MCF 10A (cell line): ENCODE data around the gene MPP2. TPM values are rescaled to one million over a fixed set of nuclear protein-coding genes. Genes with fewer than 3 reads are reported as not detected.

ENCODE experiments used
- BruUV-seq: library from RNA; stranded (reverse); fragments of 400-500 nt; replicated peaks from 2 replicates; lab custom pipeline; 2021; lab: Mats Ljungman, UMichigan
- CTCF ChIA-PET: fragments of 300-600 bp; sonication (Branson Sonifier 250); formaldehyde crosslinking; extraction: SDS; loops from one replicate; lab custom pipeline; 2021; ENCODE audit warnings: antibody characterized with exemption, inconsistent platforms; lab: Yijun Ruan, JAX
- POLR2A ChIA-PET: fragments of 300-600, 350-650 bp; sonication (Branson Sonifier 250); formaldehyde crosslinking; extraction: SDS; loops from one replicate; lab custom pipeline; 2020; ENCODE audit warnings: antibody characterized with exemption, inconsistent platforms; lab: Yijun Ruan, JAX
- DNase-seq: peaks from one replicate; pipeline ENCODE4 v3.0.0-alpha.2; 2018; ENCODE audit not compliant: unreplicated experiment
- H3K27ac Mint-ChIP-seq: one replicate; pipeline ENCODE4 v1.8.0; 2022; ENCODE audit warnings: mild to moderate bottlenecking, low read depth, mixed read lengths; ENCODE audit not compliant: unreplicated experiment
- H3K27me3 Mint-ChIP-seq: one replicate; pipeline ENCODE4 v1.8.0; 2022; ENCODE audit warnings: mixed read lengths; ENCODE audit not compliant: insufficient read depth, unreplicated experiment
- H3K36me3 Mint-ChIP-seq: one replicate; pipeline ENCODE4 v1.8.0; 2022; ENCODE audit warnings: mild to moderate bottlenecking, moderate library complexity, mixed read lengths; ENCODE audit not compliant: insufficient read depth, unreplicated experiment
- H3K4me1 Mint-ChIP-seq: one replicate; pipeline ENCODE4 v1.8.0; 2022; ENCODE audit warnings: mixed read lengths; ENCODE audit not compliant: insufficient read depth, unreplicated experiment
- H3K4me3 Mint-ChIP-seq: one replicate; pipeline ENCODE4 v1.8.0; 2022; ENCODE audit warnings: mild to moderate bottlenecking, moderate library complexity, mixed read lengths; ENCODE audit not compliant: unreplicated experiment
- H3K9me3 Mint-ChIP-seq: one replicate; pipeline ENCODE4 v1.8.0; 2022; ENCODE audit warnings: mixed read lengths; ENCODE audit not compliant: unreplicated experiment
- intact Hi-C: fragments of 100-400 bp; cut with micrococcal nuclease; formaldehyde crosslinking; loops from 2 replicates; pipeline ENCODE4 v1.14.1; 2022
- total RNA-seq: library from RNA; stranded (reverse); gene quantifications from 2 replicates; pipeline ENCODE4 v1.2.3, GENCODE V29; 2022
- TF ChIP-seq, protein P1 (sequence below): fragments of 200-600 bp; IDR thresholded peaks from one replicate; pipeline ENCODE4 v1.8.0; 2022; ENCODE audit warnings: antibody characterized with exemption, mild to moderate bottlenecking; ENCODE audit not compliant: unreplicated experiment

Gene MPP2
- total RNA-seq, 1 experiment from 2014 or later, result not detected

- intact Hi-C loops, result loop anchor here (5.0 kb wide), 1 partner anchor 51 kb away; the partner anchor contains the start of gene CFAP97D1
- POLR2A ChIA-PET, result interaction anchor here (0.6 to 2.0 kb wide), 4 partner anchors 13 to 55 kb away, joined by 3 to 7 read pairs (median 4); partner anchors contain the start of gene DUSP3
- Mint-ChIP-seq H3K4me1 (peaks cover 12% of the 10 kb centered on the region), H3K4me3 (peak within 1 kb of the TSS; percentile 77), H3K36me3 (peaks cover 18% of the 10 kb centered on the region), H3K9me3 (no peaks in the 10 kb centered on the region), H3K27me3 (no peaks in the 10 kb centered on the region), H3K27ac (no peak within 1 kb of the TSS)
- no TSS peak for BruUV-seq
- CTCF ChIA-PET, result interaction anchor here (1.2 kb wide), 1 partner anchor 9 kb away, joined by 3 read pairs; no protein-coding TSS in a partner anchor
- TF ChIP-seq, protein P1, sequence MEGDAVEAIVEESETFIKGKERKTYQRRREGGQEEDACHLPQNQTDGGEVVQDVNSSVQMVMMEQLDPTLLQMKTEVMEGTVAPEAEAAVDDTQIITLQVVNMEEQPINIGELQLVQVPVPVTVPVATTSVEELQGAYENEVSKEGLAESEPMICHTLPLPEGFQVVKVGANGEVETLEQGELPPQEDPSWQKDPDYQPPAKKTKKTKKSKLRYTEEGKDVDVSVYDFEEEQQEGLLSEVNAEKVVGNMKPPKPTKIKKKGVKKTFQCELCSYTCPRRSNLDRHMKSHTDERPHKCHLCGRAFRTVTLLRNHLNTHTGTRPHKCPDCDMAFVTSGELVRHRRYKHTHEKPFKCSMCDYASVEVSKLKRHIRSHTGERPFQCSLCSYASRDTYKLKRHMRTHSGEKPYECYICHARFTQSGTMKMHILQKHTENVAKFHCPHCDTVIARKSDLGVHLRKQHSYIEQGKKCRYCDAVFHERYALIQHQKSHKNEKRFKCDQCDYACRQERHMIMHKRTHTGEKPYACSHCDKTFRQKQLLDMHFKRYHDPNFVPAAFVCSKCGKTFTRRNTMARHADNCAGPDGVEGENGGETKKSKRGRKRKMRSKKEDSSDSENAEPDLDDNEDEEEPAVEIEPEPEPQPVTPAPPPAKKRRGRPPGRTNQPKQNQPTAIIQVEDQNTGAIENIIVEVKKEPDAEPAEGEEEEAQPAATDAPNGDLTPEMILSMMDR, result no peak
- peak; percentile 80 for DNase-seq
These were observed 74.1 kb downstream of the MPP2 start, which contains the start of gene MPP3 for GRCh38 chr17:43832976-43833829. TSS of gene MPP3 (minus strand) at chr17:43833146. CDS start at chr17:43831906, 1,240 bp downstream.

- H3K27me3 Mint-ChIP-seq, result no peaks in the 10 kb centered on the region
- H3K27ac Mint-ChIP-seq, result no peak overlapping the region
- no TSS peak for BruUV-seq
- ChIA-PET CTCF (interaction anchor here (0.6 to 1.0 kb wide), 3 partner anchors 14 to 18 kb away, joined by 3 read pairs; no protein-coding TSS in a partner anchor), POLR2A (interaction anchor here (0.6 to 2.0 kb wide), 3 partner anchors 13 to 54 kb away, joined by 3 to 7 read pairs (median 4); partner anchors contain the start of gene DUSP3)
- peak; percentile 67 for DNase-seq
- no peaks in the 10 kb centered on the region for H3K9me3 Mint-ChIP-seq
- TF ChIP-seq, protein P1, result no peak
- peak overlapping the region; percentile 77 for H3K4me3 Mint-ChIP-seq
- H3K36me3 Mint-ChIP-seq, result peaks cover 27% of the 10 kb centered on the region
- intact Hi-C loops, result loop anchor here (5.0 kb wide), 1 partner anchor 50 kb away; the partner anchor contains the start of gene CFAP97D1
- H3K4me1 Mint-ChIP-seq, result peaks cover 12% of the 10 kb centered on the region
These were observed 75.0 kb downstream of the MPP2 start for GRCh38 chr17:43832168-43832975.

DNA sequence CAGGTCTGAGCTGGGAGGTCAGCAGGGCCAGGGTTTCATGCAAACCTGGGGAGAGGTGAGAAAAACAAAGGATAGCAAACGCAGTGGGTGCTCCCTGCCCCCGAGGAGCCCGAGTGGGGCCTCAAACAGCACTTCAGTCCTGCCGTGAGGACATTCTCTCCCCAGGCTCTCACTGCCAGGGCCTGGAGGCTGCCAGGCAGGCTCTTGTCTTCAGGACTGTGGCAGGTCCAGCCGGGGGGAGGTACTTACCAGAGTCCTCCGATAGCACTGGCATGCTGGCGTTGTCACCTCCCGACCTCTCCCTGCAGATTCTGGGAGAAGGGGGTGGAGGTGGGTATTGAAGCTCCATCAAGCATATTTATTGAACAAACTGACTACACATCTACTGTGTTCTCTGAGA is 75.7 kb downstream of the MPP2 start:
- Mint-ChIP-seq H3K9me3 (no peaks in the 10 kb centered on the region), H3K36me3 (peaks cover 29% of the 10 kb centered on the region), H3K27me3 (no peaks in the 10 kb centered on the region), H3K27ac (no peak overlapping the region), H3K4me3 (peak overlapping the region; percentile 77), H3K4me1 (peaks cover 12% of the 10 kb centered on the region)
- TF ChIP-seq, protein P1, result no peak
- CTCF ChIA-PET, result interaction anchor here (0.5 to 1.0 kb wide), 3 partner anchors 11 to 14 kb away, joined by 3 read pairs; no protein-coding TSS in a partner anchor
- no peak for DNase-seq
- intact Hi-C loops, result loop anchor here (5.0 kb wide), 1 partner anchor 49 kb away; the partner anchor contains the start of gene CFAP97D1
- POLR2A ChIA-PET, result interaction anchor here (0.9 to 2.0 kb wide), 3 partner anchors 9 to 53 kb away, joined by 4 to 7 read pairs (median 4); partner anchors contain the start of gene DUSP3
- BruUV-seq, result no TSS peak
